Activated CD8-positive, alpha-beta memory T cell treated with anti-CD3 and anti-CD28 coated beads for 48 hours (primary cell): ENCODE data around the gene MAMDC2.

Experiments used
- DNase-seq, 3 experiments: peaks; one replicate each; pipeline ENCODE4 v3.0.0-alpha.2; 2020; ENCODE audit warnings: low read depth in 2 of 3, low spot score in 2 of 3

MAMDC2 gene

DNA sequence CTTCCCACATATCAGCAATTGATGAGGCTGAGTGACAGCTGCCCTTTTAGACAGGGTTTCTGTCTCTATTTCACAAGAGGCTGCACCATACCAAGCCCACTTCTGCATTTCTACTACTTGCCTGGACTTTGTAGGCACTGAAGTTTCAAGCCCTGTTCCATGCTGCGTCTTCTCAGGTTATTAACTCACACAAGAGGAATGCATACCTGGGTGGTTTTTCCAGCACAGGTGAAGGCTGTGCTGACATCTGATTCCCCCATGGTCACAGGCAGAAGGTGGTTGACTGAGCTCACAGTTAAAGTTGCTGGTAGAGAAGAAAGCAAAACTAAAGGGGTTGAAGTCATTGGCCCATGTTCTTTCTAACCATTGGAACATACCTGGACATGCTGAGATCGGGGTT lies 86.6 kb downstream of the MAMDC2 start:
- no peak for DNase-seq

GRCh38 chr9:70131296-70131695 lies 87.6 kb downstream of the MAMDC2 start:
- no peak for DNase-seq

GRCh38 chr9:70133253-70134208 lies 89.9 kb downstream of the MAMDC2 start:
- DNase-seq, result no peak

- no peak for DNase-seq
These were observed 90.7 kb downstream of the MAMDC2 start for GRCh38 chr9:70134360-70134759.

GRCh38 chr9:70135176-70135575 lies 91.5 kb downstream of the MAMDC2 start:
- DNase-seq, result no peak

DNA sequence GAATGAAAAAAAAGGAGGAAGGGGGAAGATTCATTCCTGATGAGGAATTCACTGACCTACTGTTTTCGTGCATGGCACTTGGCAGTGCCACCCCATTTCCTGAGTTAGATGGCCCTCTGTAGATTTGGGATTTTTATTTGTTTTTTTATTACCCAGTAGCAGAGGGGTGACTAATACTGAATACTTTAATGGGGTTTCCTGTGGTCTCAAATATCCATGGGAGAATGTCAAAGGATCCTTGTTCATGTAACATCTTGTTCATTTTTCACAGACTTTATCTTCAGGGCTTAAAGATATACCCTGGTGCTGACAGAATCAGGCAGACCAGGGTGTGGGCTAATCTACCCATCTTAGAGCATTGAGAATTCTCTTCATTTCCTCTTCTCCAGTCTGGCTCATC lies 93.0 kb downstream of the MAMDC2 start:
- no peak for DNase-seq

GRCh38 chr9:70137577-70137976 lies 93.9 kb downstream of the MAMDC2 start:
- DNase-seq, result no peak

- DNase-seq, result no peak
These were observed 98.5 kb downstream of the MAMDC2 start for GRCh38 chr9:70142101-70142500.

GRCh38 chr9:70143394-70144130 lies 99.9 kb downstream of the MAMDC2 start:
- DNase-seq, result no peak

- no peak for DNase-seq
These were observed 100.5 kb downstream of the MAMDC2 start for GRCh38 chr9:70144131-70144503.

- DNase-seq, result no peak
These were observed 102.3 kb downstream of the MAMDC2 start for GRCh38 chr9:70145981-70146380.

DNA sequence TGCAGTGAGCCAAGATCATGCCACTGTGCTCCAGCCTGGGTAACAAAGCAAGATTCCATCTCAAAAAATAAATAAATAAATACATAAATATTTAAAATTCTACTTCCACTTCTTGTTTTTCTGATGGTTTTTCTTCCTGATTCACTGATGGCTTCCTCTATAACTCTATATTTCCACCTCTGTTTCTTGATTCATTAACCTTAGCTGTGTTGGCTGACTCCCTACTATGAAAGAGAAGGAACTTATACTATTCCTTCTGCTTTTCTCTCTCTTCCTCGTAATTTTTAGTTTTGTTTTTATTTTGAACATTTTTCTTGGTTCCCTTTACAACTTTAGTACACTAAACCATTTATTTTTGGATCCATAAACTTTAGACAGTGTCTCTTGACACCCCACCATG lies 103.5 kb downstream of the MAMDC2 start:
- no peak for DNase-seq

GRCh38 chr9:70147651-70148050 lies 104.0 kb downstream of the MAMDC2 start:
- DNase-seq, result no peak

DNA sequence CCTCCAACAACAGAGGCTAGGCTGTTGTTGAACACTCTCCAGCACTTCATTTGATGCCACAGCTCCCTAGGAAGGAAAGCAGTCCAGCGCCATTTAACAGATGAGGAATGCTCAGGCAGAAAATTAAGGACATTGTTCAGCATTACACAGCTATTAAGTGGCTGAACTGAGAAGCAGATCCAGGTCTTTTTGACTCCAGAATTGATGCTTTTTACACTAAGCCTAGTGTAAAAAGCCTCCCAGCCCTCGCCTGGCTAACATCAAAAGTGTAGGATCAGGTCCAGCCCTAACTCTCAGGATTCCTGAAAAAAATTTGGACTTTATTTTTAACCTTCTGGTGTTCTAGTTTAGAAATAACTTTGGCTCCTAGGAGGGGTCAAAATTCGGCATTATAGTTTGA lies 108.7 kb downstream of the MAMDC2 start:
- DNase-seq, result no peak

- DNase-seq, result no peak
These were observed 113.1 kb downstream of the MAMDC2 start for GRCh38 chr9:70156729-70157128.

- no peak for DNase-seq
These were observed 116.0 kb downstream of the MAMDC2 start for GRCh38 chr9:70159630-70160029.

DNA sequence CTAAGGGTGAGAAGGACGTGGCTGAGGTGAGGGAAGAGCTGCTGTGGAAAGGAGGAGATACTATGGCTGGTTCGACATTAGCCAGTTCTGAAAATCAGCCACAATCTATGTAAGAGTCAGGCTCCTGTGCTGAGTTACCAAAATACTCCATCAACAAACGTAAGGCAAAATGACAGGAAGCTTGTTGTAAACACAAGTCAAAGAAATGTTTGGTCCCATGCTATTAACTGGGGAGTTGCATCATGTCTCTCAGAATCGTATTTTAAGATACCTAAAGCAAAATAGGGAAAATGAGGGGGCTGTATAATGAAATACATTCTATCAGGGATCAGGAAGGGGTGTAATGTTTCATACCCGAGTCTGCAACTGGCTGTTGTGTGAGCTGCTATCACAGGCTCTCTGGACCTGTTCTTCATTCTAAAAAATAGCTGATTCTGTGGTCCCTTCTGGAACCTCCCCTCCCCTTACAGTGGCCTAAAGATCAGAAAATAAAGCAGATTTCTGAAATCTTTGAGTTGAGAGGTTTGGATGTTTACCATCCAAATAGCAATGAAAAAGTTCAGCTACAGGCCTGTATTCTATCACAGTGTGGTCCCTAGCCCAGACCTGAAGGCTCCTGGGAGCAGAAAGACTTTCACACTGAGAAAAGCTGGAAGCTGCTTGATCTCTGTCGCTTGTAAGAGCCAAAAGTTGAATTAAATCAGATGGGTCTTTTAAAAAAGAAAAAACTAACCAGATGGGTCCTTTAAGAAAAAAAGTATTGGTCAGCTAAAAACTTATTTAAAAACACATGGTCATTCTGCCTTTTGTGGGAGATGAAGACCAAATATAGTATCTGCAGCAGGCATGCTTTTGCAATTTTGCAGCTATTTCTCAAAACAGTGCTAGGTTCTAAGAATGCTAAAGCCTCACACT lies 117.3 kb downstream of the MAMDC2 start:
- no peak for DNase-seq

DNA sequence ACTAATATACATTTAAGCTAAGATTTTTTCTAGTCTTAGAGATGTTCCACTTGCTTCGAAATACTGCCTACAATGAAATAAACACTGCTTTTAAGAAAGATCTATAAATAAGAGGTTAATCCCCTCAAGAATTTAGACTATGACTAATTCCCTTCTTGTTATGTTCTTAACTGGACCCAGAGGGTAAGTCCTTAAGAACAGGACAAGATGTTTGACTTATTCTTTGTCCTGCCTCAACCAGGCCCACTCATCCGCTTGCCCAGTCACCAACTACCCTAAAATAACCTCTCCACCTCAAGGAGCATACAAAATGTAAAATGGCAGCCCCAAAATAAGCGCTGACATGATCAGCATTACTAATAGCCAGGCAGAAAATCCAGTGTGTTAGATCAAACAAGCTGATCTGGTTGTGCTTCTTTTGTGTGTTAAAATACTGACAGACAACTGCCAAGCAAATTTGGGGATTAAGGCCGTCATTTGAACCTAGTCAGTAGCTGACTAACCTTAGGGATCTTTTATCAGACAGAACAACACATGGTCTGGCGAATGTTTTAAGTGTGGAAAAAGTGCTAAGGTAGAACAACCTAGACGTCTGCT lies 121.5 kb downstream of the MAMDC2 start:
- DNase-seq, result no peak

DNA sequence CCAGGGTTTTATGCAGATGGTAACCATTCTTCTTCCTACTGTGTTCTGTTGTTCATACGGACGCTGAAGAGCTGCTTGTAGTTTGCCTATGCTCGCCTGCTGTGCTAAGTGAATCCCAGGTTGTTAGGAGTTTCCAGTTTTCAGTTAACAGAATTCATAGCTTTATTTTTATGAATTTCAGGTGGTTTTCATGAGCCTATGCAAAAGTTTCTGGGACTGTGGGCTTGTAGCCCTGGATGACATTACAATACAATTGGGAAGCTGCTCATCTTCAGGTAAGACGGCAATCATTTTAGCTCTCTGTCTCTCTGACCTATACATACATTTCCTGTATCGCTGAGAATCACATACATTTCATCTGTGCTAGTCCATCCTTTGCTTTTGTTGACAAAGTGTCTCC lies 124.9 kb downstream of the MAMDC2 start:
- no peak for DNase-seq

DNA sequence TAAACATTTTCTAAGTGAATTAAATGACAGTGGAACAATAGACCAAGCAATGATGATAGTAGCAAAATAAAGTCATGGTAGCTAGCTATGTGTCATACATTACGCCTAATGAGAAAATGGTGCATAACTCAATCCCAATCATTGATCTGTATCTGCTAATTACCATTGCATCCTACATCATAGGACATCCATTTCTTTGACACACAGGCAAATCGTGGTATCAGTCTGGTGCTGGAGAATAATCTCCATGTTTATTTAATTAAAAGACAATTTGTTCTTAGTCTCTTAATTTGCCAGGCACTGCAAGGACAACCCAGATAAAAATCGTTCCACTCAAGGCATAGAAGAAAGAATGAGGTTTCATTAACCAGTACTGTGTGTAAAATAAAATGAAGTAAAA lies 125.6 kb downstream of the MAMDC2 start:
- DNase-seq, result no peak
